Neuron (in vitro differentiated cells): ENCODE results near the gene SEPTIN5.
"Not testable (repeated sequence)": the region's sequence is repeated elsewhere in the genome, so short reads cannot be mapped to it uniquely, and the experiment has no call there.

Experiments
- H2AFZ ChIP-seq: one replicate; pipeline ENCODE4 v1.6.1; 2013; ENCODE audit warnings: low read depth, mild to moderate bottlenecking, inconsistent platforms, low read length, moderate library complexity
- H3K27me3 ChIP-seq: one replicate; pipeline ENCODE4 v1.6.1; 2013; ENCODE audit warnings: low read length; ENCODE audit not compliant: insufficient read depth
- H3K36me3 ChIP-seq: one replicate; pipeline ENCODE4 v1.6.1; 2013; ENCODE audit warnings: low read length; ENCODE audit not compliant: insufficient read depth
- H3K4me1 ChIP-seq: one replicate; pipeline ENCODE4 v1.6.1; 2013; ENCODE audit warnings: low read length; ENCODE audit not compliant: insufficient read depth
- H3K4me3 ChIP-seq: 2 replicates; pipeline ENCODE4 v1.5.1; 2013; ENCODE audit warnings: mild to moderate bottlenecking, low read length, moderate library complexity
- H3K9me3 ChIP-seq: one replicate; pipeline ENCODE4 v1.6.1; 2013; ENCODE audit warnings: low read length

SEPTIN5 gene

GRCh38 chr22:19722178-19722981 is 8.1 kb downstream of the SEPTIN5 start:
- Histone ChIP-seq H3K4me1 (peaks cover 15% of the 10 kb centered on the region), H3K36me3 (peaks cover 5% of the 10 kb centered on the region), H3K27me3 (peaks cover 64% of the 10 kb centered on the region), H3K4me3 (no peak overlapping the region), H3K9me3 (peaks cover 13% of the 10 kb centered on the region), H2AFZ (no peak overlapping the region)

DNA sequence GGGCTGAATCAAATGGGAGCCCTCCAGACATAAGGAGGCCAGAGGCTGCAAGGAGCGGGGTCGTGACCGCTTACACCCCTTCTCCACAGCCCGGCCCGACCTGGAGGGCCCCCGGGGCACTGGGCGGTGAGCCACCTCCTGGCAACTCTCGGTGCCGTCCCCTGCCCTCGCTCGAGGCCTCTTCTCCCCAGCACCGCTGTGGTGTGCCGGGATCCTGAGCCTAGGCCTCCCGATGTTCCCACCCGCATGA is 8.6 kb downstream of the SEPTIN5 start:
- peaks cover 15% of the 10 kb centered on the region for H3K4me1 ChIP-seq
- peaks cover 70% of the 10 kb centered on the region for H3K27me3 ChIP-seq

GRCh38 chr22:19723232-19723982 is 9.1 kb downstream of the SEPTIN5 start, which contains the start of gene GP1BB:
GP1BB (plus strand) TSS chr22:19723539; CDS start chr22:19723570, 31 bp downstream.
- Histone ChIP-seq H2AFZ (peak within 1 kb of the TSS; percentile 9), H3K9me3 (peaks cover 13% of the 10 kb centered on the region), H3K4me3 (peak within 1 kb of the TSS; percentile 22)

More for the DNA sequence above, 8.6 kb downstream of the SEPTIN5 start:
- H3K9me3 ChIP-seq: peaks cover 13% of the 10 kb centered on the region
- peak overlapping the region; percentile 9 for H2AFZ ChIP-seq
- peak overlapping the region; percentile 21 for H3K4me3 ChIP-seq
- H3K36me3 ChIP-seq: peaks cover 5% of the 10 kb centered on the region

DNA sequence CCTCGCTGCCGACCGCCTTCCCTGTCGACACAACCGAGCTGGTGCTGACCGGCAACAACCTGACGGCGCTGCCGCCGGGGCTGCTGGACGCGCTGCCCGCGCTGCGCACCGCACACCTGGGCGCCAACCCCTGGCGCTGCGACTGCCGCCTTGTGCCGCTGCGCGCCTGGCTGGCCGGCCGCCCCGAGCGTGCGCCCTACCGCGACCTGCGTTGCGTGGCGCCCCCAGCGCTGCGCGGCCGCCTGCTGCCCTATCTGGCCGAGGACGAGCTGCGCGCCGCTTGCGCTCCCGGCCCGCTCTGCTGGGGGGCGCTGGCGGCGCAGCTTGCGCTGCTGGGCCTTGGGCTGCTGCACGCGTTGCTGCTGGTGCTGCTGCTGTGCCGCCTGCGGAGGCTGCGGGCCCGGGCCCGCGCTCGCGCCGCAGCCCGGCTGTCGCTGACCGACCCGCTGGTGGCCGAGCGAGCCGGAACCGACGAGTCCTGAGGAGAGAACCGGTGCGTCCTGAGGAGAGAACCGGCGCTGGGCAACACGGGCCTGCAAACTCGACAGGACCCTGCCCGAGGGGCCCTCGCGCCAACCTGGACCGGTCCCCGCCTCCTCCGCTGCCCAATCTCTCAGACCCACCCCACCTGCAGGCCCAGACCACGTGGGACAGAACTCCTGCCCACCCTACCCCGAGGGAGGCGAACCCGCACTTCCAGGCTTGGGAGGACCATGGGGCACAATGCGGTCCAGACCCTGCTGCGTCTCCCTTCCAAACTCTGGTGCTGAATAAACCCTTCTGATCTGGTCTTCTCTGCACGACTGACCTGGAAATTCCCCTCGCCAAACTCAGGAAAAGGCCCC is 9.9 kb downstream of the SEPTIN5 start:
- Histone ChIP-seq H3K4me1 (peaks cover 15% of the 10 kb centered on the region), H3K36me3 (peaks cover 5% of the 10 kb centered on the region), H2AFZ (peak overlapping the region; percentile 9), H3K9me3 (peaks cover 13% of the 10 kb centered on the region), H3K4me3 (peak overlapping the region; percentile 22), H3K27me3 (peaks cover 83% of the 10 kb centered on the region)

More at GRCh38 chr22:19723232-19723982, 9.1 kb downstream of the SEPTIN5 start, which contains the start of gene GP1BB:
- peaks cover 75% of the 10 kb centered on the region for H3K27me3 ChIP-seq
- H3K36me3 ChIP-seq: peaks cover 5% of the 10 kb centered on the region
- peaks cover 15% of the 10 kb centered on the region for H3K4me1 ChIP-seq

- no peaks in the 10 kb centered on the region for H3K36me3 ChIP-seq
- peaks cover 15% of the 10 kb centered on the region for H3K4me1 ChIP-seq
- peaks cover 88% of the 10 kb centered on the region for H3K27me3 ChIP-seq
- H3K4me3 ChIP-seq: no peak overlapping the region
- no peak overlapping the region for H2AFZ ChIP-seq
- peaks cover 10% of the 10 kb centered on the region for H3K9me3 ChIP-seq
Observed at GRCh38 chr22:19724927-19725661, 10.8 kb downstream of the SEPTIN5 start.

GRCh38 chr22:19726064-19726788 is 11.9 kb downstream of the SEPTIN5 start:
- H3K27me3 ChIP-seq: peaks cover 86% of the 10 kb centered on the region
- H2AFZ ChIP-seq, H3K36me3 ChIP-seq, H3K4me3 ChIP-seq, H3K9me3 ChIP-seq: not testable (repeated sequence)
- H3K4me1 ChIP-seq: peaks cover 22% of the 10 kb centered on the region

DNA sequence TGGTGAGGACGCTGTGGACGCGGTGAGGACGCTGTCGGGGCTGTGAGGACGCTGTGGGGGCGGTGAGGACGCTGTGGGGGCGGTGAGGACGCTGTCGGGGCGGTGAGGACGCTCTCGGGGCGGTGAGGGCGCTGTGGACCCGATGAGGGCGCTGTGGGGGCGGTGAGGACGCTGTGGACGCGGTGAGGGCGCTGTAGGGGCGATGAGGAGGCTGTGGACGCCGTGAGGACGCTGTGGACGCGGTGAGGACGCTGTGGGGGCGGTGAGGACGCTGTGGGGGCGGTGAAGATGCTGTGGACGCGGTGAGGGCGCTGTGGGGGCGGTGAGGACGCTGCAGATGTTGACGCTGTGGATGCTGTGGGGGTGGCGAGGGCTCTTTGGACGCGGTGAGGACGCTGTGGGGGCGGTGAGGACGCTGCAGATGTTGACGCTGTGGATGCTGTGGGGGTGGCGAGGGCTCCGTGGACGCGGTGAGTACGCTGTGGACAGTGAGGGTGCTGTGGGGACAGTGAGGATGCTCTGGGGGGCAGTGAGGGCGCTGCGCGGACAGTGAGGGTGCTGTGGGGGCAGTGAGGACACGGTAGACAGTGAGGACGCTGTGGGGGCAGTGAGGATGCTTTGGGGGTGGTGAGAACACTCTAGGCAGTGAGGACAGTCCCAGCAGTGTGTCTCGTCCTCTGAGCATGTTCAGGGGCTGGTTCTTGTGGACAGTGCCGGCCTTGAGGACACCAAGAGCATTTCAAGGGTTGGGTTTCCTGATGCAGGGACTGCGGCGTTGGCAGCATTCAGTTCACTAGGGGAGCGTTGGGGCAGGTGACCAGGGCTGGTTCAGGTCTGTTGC is 13.2 kb downstream of the SEPTIN5 start:
- Histone ChIP-seq H3K36me3 (no peaks in the 10 kb centered on the region), H3K9me3 (peaks cover 5% of the 10 kb centered on the region), H3K4me1 (peaks cover 19% of the 10 kb centered on the region), H2AFZ (no peak overlapping the region), H3K4me3 (no peak overlapping the region), H3K27me3 (peaks cover 76% of the 10 kb centered on the region)

DNA sequence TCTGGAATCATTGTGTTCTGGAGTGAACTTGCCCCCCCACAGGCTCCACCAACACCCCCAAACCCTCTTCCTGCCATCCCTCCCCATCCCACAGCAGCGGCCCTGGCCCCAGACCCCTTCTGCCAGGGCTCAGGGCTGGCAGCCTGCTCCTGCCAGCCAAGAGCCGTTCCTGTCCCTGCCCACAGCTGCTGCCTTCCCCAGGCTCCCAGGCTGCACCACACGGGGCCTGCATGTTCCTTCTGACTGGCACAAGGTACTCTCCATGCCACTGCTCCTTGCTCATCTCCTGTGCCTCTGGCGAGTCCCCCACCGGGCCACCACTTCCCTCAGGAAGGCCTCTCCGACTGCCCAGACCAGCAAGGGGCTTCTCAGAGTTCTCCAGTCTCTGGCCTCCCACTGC is 14.0 kb downstream of the SEPTIN5 start:
- peaks cover 4% of the 10 kb centered on the region for H3K9me3 ChIP-seq
- H3K27me3 ChIP-seq: peaks cover 73% of the 10 kb centered on the region
- H3K4me1 ChIP-seq: peaks cover 13% of the 10 kb centered on the region
- H2AFZ ChIP-seq: no peak overlapping the region
- H3K36me3 ChIP-seq: no peaks in the 10 kb centered on the region
- no peak overlapping the region for H3K4me3 ChIP-seq

DNA sequence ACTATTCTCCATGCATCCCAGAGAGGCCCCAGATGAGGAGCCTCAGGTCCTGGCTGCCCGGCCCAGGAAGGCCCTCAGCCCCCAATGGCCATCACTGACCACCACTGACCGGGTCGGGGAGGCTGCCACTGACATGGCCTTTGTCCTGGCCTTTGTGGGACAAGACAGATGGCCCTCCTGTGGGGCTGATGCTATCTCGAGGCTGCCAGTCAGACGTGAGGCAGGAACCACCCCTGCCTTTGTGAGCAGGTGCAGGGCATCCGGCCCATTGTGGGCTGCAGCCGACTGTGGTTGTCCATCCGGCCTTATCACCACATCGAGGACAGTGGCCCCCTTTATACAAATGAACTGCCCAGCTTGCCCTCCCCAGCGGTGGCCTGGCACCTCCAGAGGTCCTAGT is 14.5 kb downstream of the SEPTIN5 start:
- Histone ChIP-seq H2AFZ (no peak overlapping the region), H3K27me3 (peaks cover 68% of the 10 kb centered on the region), H3K9me3 (peaks cover 4% of the 10 kb centered on the region), H3K4me1 (peaks cover 8% of the 10 kb centered on the region), H3K4me3 (no peak overlapping the region), H3K36me3 (no peaks in the 10 kb centered on the region)

DNA sequence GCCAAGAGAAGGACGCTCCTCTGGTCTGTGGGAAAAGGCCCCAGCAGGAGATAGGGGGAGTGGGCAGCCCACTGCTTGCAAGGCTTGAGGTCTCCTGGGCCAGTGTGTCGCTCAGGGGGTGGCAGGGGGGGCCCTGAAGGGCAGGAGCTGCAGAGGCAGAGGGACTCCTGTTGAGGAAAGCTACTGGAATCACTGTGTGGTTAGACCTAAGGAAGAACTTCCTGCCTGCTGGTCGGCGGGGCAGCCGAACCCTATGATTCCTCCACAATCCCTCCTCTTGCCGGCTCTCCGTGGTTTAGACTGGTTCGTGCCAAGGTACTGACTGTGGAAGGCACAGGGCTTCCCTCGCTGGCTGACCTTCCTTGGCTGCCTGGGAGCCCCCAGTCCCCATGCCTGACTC is 15.2 kb downstream of the SEPTIN5 start:
- H3K27me3 ChIP-seq: peaks cover 65% of the 10 kb centered on the region

GRCh38 chr22:19730198-19730597 is 15.9 kb downstream of the SEPTIN5 start:
- peaks cover 7% of the 10 kb centered on the region for H3K4me1 ChIP-seq
- H3K36me3 ChIP-seq: no peaks in the 10 kb centered on the region
- peaks cover 4% of the 10 kb centered on the region for H3K9me3 ChIP-seq
- peak overlapping the region; percentile 1 for H2AFZ ChIP-seq
- H3K27me3 ChIP-seq: peaks cover 65% of the 10 kb centered on the region
- H3K4me3 ChIP-seq: no peak overlapping the region

More for the DNA sequence above, 15.2 kb downstream of the SEPTIN5 start:
- Histone ChIP-seq H3K4me1 (peaks cover 7% of the 10 kb centered on the region), H3K9me3 (peaks cover 4% of the 10 kb centered on the region), H2AFZ (no peak overlapping the region), H3K4me3 (no peak overlapping the region), H3K36me3 (no peaks in the 10 kb centered on the region)
